Measurements from ENCODE around the gene CEP55. TPM values are rescaled to one million over a fixed set of nuclear protein-coding genes. Genes with fewer than 3 reads are reported as not detected.

CEP55 gene
- total RNA-seq, 2 experiments from 2014 or later: 0.16 to 0.17 TPM

DNA sequence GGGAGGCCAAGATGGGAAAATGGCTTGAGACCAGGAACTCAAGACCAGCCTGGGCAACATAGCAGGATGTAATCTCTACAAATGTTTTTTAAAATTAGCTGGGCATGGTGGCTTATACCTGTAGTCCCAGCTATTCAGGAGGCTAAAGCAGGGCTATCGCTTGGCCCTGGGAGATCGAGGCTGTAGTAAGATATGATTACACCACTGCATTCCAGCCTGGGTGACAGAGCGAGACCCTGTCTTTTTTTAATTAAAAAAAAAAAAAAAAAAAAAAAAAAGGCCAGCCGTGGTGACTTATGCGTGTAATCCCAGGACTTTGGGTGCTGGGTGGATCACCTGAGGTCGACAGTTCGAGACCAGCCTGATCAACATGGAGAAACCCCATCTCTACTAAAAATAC is 41.7 kb upstream of the CEP55 start:
- H3K9me3 ChIP-seq (ENCODE audit: control insufficient read depth in 1 of 2, insufficient read depth in 1 of 2, low read length in 2 of 2): no peaks in the 10 kb centered on the region
- POLR2A ChIA-PET: no interaction called here
- Mint-ChIP-seq H3K27me3 (no peaks in the 10 kb centered on the region), H3K36me3 (ENCODE audit: low read depth) (no peaks in the 10 kb centered on the region), H3K4me3 (no peak overlapping the region), H3K27ac (no peak overlapping the region), H3K4me1 (ENCODE audit: low read depth) (peaks cover 12% of the 10 kb centered on the region), H3K9me3 (no peaks in the 10 kb centered on the region)
- TF ChIP-seq, protein P1, sequence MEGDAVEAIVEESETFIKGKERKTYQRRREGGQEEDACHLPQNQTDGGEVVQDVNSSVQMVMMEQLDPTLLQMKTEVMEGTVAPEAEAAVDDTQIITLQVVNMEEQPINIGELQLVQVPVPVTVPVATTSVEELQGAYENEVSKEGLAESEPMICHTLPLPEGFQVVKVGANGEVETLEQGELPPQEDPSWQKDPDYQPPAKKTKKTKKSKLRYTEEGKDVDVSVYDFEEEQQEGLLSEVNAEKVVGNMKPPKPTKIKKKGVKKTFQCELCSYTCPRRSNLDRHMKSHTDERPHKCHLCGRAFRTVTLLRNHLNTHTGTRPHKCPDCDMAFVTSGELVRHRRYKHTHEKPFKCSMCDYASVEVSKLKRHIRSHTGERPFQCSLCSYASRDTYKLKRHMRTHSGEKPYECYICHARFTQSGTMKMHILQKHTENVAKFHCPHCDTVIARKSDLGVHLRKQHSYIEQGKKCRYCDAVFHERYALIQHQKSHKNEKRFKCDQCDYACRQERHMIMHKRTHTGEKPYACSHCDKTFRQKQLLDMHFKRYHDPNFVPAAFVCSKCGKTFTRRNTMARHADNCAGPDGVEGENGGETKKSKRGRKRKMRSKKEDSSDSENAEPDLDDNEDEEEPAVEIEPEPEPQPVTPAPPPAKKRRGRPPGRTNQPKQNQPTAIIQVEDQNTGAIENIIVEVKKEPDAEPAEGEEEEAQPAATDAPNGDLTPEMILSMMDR (IDR thresholded peaks at IDR 0.05): no peak
- ATAC-seq (ENCODE audit: poor library complexity): no peak
- intact Hi-C loops (cut with DNase I, micrococcal nuclease): no loop called here
- peaks cover 3% of the 10 kb centered on the region for H3K4me1 ChIP-seq (ENCODE audit: insufficient read depth, low read length)
- no peak overlapping the region for H3K4me3 ChIP-seq (ENCODE audit: low read length)
- CTCF ChIA-PET: no interaction called here
- no peak overlapping the region for H3K27ac ChIP-seq (ENCODE audit: low read depth in 1 of 2, low read length in 2 of 2)
- H3K36me3 ChIP-seq (ENCODE audit: insufficient read depth, low read length): no peaks in the 10 kb centered on the region
- H3K27me3 ChIP-seq (ENCODE audit: control insufficient read depth in 1 of 2, insufficient read depth in 2 of 2, low read length in 2 of 2): no peaks in the 10 kb centered on the region
- no peak for DNase-seq

DNA sequence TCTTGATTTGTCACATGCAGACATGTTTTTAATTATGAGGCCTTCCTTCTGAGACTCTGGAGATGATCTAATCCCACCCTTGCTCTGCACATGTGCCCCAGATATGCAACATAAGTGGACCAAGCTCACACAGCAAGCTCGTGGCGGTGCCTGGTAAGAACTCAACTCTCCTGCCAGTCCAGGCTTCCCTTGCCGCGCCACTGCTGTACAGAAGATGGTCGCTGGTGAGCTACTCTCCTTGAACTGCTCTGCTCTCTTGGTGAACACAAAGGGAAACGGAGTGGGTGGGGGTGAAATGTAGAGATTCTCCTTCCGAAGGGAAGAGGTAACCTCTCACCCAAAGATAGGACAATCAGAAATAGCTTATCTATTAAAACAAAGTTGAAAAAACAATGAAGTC is 39.9 kb upstream of the CEP55 start:
- H3K27me3 ChIP-seq (ENCODE audit: control insufficient read depth in 1 of 2, insufficient read depth in 2 of 2, low read length in 2 of 2): no peaks in the 10 kb centered on the region
- ChIA-PET CTCF (interaction anchor here (1.5 kb wide), 1 partner anchor 99 kb away, joined by 3 read pairs; no protein-coding TSS in a partner anchor), POLR2A (no interaction called here)
- Mint-ChIP-seq H3K4me1 (ENCODE audit: low read depth) (peaks cover 8% of the 10 kb centered on the region), H3K27ac (no peak overlapping the region), H3K4me3 (no peak overlapping the region), H3K9me3 (no peaks in the 10 kb centered on the region), H3K27me3 (no peaks in the 10 kb centered on the region), H3K36me3 (ENCODE audit: low read depth) (no peaks in the 10 kb centered on the region)
- no peak overlapping the region for H3K27ac ChIP-seq (ENCODE audit: low read depth in 1 of 2, low read length in 2 of 2)
- no peak for ATAC-seq (ENCODE audit: poor library complexity)
- no peaks in the 10 kb centered on the region for H3K9me3 ChIP-seq (ENCODE audit: control insufficient read depth in 1 of 2, insufficient read depth in 1 of 2, low read length in 2 of 2)
- H3K36me3 ChIP-seq (ENCODE audit: insufficient read depth, low read length): no peaks in the 10 kb centered on the region
- intact Hi-C loops (cut with DNase I, micrococcal nuclease): no loop called here
- TF ChIP-seq, protein P1 (IDR thresholded peaks at IDR 0.05): no peak
- no peak overlapping the region for H3K4me3 ChIP-seq (ENCODE audit: low read length)
- no peak for DNase-seq
- H3K4me1 ChIP-seq (ENCODE audit: insufficient read depth, low read length): peaks cover 3% of the 10 kb centered on the region

DNA sequence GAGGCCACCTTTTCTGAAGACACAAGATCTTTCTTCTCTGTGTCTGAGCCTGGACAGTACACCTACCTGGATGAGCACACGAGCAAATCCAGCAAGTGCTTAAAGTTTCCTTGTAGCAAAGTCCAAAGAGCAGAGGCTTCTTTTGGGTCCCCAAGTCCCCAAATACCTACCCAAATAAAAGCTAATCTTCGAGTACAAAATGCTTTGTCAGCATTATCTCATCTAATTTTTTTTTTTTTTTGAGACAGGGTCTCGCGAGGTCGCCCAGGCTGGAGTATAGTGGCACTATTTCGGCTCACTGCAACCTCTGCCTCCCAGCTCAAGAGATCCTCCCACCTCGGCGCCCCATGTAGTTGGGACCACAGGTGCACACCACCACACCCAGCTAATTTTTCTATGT is 38.9 kb upstream of the CEP55 start:
- intact Hi-C loops (cut with DNase I, micrococcal nuclease): no loop called here
- Mint-ChIP-seq H3K27ac (no peak overlapping the region), H3K4me1 (ENCODE audit: low read depth) (no peaks in the 10 kb centered on the region), H3K36me3 (ENCODE audit: low read depth) (no peaks in the 10 kb centered on the region), H3K4me3 (no peak overlapping the region), H3K9me3 (no peaks in the 10 kb centered on the region), H3K27me3 (no peaks in the 10 kb centered on the region)
- no peak overlapping the region for H3K27ac ChIP-seq (ENCODE audit: low read depth in 1 of 2, low read length in 2 of 2)
- no peaks in the 10 kb centered on the region for H3K4me1 ChIP-seq (ENCODE audit: insufficient read depth, low read length)
- no peak overlapping the region for H3K4me3 ChIP-seq (ENCODE audit: low read length)
- CTCF ChIA-PET: interaction anchor here (1.5 kb wide), 1 partner anchor 100 kb away, joined by 3 read pairs; no protein-coding TSS in a partner anchor
- TF ChIP-seq, protein P1 (IDR thresholded peaks at IDR 0.05): no peak
- no peaks in the 10 kb centered on the region for H3K9me3 ChIP-seq (ENCODE audit: control insufficient read depth in 1 of 2, insufficient read depth in 1 of 2, low read length in 2 of 2)
- no peak for ATAC-seq (ENCODE audit: poor library complexity)
- POLR2A ChIA-PET: no interaction called here
- H3K36me3 ChIP-seq (ENCODE audit: insufficient read depth, low read length): no peaks in the 10 kb centered on the region
- no peaks in the 10 kb centered on the region for H3K27me3 ChIP-seq (ENCODE audit: control insufficient read depth in 1 of 2, insufficient read depth in 2 of 2, low read length in 2 of 2)
- DNase-seq: no peak
